ENCODE data around the gene EXOSC5.
"Not testable (repeated sequence)": the region's sequence is repeated elsewhere in the genome, so short reads cannot be mapped to it uniquely, and the experiment has no call there.

The EXOSC5 gene

DNA sequence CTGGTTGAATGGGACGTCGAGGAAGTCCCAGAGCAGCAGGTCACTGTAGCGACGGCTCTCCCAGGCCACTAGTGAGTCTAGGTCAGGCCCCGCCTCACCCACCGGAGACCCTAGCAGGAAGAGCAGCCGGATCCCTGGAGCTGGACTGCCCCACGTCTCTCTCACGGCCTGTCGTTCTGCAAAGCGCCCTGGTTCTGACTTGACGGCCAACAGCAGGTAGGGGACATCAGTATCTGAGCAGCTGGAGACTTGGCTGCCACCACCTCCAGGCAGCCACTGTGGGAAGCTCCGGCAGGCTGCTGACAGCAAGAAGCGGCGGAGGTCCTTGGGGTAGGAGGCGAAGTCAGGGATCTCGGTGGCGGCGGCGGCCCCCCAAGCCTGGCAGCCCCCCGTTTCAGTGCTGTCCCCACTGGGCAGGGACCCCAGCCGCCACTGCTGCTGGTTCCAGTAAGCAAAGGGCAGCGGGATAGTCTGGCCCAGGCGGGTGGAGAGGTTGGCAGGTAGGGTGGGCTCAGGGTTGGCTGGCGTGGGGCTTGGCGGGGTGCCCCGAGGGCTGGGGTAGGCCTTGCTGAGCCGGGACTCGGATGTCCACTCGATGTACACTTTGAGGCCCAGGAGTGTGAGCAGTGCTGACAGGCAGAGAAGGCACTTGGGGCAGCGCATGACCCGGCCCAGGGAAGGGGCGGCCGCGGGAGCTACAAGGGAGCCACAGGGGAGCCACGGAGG is 29.1 kb upstream of the EXOSC5 start:
- no peak for DNase-seq

DNA sequence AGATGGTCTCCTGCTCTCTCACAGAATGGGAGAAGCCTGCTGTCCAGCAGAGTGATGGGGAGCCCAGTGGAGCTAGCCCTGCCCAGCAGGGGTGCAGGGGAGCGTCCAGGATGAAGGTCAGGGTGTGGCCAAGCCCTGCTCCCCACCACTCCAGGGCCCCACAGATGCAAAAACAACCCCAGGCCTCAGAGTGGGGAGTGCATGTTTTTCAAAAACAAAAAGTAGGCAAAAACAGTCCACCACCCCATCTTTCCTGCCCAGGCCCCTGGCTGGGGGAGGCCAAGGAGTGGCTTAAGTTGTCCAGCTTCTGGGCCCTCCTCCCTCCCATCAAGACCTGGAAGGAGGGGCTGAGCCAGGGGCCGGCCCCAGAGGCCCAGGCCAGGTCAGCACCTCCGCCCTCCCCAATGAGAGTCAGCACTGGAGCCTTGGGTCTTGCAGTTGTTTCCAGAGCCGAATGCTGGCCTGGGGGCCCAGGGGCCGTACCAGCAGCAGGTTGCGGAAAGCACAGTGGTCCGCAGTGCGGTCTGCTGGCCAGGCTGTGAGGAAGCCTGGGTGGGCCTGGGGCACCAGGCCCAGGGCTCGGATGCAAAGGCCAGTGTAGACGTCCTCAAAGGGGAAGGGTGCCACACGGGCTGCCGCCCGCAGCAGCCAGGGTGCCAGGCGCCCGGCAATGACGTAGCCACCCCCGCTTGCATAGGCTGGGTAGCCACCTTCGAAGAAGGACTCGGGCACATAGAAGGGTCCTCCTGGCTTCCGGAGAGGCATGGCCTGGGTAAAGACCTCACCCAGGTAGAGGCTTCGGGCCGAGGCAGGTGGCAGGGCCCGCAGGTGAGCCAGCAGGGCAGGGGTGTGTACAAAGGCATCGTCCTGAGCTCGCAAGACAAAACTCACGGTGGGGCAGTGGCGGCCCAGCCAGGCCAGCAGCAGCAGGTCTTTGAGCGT is 28.3 kb upstream of the EXOSC5 start:
- no peak for DNase-seq

DNA sequence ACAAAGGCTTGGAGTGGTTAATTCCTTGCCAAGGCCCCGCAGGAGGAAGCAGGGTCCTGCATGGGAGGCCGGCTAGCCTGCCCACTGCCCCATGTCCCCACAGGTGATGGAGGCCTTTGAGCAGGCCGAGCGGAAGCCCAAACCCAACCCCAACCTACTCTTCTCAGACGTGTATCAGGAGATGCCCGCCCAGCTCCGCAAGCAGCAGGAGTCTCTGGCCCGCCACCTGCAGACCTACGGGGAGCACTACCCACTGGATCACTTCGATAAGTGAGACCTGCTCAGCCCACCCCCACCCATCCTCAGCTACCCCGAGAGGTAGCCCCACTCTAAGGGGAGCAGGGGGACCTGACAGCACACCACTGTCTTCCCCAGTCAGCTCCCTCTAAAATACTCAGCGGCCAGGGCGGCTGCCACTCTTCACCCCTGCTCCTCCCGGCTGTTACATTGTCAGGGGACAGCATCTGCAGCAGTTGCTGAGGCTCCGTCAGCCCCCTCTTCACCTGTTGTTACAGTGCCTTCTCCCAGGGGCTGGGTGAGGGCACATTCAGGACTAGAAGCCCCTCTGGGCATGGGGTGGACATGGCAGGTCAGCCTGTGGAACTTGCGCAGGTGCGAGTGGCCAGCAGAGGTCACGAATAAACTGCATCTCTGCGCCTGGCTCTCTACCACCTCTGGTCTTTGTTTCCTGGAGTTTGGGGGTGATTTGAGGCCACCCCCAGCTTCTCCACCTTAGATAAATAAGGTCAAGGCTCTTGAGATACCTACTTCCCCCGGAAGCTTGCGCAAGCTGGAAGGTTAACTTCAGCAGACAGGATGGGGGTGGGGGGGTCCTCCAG is 27.4 kb upstream of the EXOSC5 start:
- DNase-seq, result no peak

DNA sequence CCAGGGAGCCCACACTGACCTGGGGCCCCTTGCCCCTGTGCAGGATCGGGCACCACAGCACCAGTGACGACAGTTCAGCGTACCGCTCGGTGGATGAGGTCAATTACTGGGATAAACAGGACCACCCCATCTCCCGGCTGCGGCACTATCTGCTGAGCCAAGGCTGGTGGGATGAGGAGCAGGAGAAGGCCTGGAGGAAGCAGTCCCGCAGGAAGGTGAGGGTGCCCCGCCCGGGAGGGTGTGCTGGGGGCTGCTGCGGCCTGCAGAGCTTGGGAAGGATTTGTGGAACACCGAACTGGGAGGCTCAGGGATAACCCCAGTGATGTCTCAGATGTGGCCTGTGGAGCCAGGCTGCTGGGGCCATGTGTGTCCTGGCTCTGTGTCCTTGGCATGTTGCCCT is 25.8 kb upstream of the EXOSC5 start:
- no peak for DNase-seq

DNA sequence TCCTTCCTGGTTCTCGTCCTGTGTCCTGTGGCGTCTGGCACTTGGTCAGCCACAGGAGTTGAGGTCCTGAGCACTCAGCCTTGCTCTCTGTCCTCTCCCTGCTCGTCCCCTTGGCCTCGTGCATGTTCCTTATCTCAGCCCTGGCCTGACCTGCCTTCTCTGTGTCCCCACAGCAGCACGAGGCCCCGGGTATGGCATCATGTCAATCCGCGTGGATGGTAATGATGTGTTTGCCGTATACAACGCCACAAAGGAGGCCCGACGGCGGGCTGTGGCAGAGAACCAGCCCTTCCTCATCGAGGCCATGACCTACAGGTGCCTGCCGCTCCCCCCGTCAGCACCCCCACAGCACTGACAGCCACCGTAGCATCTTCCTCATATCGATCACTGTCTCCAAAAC is 25.3 kb upstream of the EXOSC5 start:
- DNase-seq, result no peak

DNA sequence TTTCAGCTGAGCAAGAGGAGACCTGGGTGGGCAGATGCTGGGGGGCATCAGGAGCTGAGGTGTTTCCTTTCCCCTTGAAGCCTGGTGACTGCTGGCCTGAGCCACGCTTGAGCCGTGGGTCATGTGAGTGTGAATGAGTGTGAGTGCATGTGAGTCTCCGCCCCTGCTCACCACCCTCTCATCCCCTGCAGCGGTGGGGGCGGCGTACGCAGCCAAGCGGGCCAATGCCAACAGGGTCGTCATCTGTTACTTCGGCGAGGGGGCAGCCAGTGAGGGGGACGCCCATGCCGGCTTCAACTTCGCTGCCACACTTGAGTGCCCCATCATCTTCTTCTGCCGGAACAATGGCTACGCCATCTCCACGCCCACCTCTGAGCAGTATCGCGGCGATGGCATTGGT is 24.8 kb upstream of the EXOSC5 start:
- no peak for DNase-seq

DNA sequence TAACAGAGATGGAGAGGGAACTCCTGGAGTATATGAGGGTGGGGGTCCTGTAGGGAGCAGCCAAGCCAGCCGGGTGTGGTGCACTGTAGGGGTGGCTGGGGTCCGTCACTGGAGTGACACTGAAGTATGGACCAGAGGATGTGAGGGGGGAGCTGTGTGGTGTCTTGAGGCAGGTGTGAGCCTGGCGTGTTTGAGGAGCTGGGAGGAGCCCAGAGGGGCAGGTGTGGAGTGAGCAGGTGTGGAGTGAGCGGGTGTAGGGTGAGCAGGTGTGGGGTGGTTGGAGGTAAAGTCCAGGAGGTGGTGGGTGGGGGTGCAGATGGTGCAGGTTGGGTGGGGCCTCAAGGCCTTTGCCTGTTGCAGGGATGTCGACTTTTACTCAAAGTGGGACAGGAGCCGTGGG is 24.2 kb upstream of the EXOSC5 start:
- DNase-seq, result no peak

DNA sequence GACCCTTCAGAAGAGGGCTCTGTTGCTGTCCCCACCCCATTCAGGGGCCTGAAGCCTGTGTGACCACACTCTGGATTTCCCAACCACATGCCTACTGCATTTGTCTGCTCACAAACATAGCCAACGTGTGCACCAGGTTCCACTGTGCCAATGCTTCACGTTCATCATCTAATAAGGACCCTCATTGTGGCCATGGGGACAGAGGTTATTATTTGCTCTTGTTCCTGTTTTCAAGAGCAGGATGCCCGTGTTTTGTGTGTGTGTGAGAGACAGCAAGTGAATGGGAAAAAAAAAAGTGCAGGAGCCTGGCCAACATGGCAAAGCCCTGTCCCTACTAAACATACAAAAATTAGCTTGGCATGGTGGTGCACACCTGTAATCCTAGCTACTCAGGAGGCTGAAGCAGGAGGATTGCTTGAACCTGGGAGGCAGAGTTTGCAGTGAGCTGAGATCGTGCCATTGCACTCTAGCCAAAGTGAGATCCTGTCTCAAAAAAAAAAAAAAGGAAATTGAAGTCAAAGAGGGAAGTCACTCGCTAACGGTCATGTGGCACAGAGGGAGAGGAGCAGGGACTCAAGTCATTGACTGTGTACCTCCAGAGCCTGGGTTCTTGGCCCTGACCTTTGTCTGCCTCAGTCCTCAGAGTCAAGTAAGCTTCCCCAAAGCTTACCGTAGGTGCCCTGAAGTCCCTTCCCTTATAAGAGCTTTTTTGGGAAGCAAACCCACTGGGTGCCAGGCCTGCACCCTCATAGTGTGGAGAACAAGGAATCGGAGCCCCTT is 23.1 kb upstream of the EXOSC5 start:
- DNase-seq, result no peak

DNA sequence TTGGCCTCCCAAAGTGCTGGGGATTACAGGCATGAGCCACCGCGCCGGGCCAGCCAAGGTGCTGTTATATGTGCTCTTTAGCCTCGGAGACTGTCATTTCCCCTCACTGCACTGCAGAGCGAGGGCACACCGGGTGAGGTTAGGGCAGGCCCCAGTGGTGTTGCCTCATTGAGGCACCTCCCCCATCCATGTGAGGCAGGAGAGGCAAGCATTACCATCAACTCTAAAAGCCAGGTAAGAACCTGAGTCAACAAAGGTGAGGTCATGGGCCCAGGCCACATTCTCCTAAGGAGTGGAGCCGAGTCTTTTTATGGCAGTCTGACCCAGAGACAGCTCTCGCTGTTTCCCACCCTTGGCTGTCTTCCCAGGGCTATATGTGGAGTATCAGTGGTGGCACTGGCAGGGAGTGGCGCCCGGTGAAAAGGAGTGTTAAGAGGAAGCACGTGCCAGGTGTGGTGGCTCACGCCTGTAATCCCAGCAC is 19.1 kb upstream of the EXOSC5 start:
- no peak for DNase-seq

DNA sequence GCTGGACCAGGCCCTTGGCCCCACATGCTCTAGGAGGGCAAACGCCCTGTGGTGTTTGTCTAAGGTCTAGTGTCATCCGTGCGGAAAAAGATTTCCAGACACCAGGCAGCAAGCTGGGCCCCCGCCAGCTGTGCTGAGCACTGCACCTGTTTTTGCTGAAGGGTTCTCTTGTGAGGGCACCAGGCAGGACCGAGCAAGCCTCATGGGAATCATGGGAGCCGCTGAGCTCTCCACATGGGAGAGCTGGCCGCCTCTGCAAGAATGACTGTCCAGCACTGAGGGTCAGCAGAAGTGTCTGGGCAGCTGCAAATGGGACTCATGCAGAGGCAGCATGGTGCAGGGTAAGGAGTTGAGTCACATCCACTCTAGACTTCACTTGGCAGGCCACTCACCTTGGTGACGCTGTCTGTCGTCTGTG is 18.0 kb upstream of the EXOSC5 start:
- DNase-seq, result no peak

DNA sequence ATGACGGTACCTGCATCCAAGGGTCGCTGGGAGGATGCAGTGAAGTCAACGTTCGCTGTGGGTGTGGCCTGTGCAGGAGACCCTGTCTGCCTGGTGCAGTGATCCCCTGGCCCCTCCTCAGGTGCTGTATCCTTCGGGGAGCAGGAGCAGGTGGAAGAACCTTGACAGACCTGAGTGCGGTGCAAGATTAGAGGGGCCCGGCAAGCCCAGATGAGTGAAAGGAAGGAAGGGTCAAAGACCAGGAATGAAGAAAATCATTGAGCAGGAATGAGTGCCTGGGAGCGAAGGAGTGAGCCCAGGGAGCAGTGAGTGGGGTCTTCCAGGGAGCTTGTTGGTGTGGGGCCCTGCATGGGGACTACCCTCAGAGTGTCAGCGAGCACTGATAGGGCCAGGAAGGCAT is 17.3 kb upstream of the EXOSC5 start:
- no peak for DNase-seq

DNA sequence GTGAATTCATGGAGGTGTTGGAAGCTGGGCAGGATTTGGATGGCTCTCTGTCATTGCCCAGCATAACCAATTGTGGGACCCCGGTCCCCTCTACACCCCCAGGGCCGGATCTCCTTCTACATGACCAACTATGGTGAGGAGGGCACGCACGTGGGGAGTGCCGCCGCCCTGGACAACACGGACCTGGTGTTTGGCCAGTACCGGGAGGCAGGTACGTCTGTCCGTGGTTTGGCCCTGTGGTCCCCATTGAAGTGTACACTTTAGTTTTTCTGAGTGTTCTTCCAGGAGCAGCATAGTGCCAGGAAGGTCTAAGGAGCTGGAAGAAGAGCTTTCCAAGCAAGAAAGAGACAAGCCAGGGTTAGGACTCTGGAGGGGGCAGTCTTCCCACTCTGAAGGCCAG is 16.8 kb upstream of the EXOSC5 start:
- no peak for DNase-seq

DNA sequence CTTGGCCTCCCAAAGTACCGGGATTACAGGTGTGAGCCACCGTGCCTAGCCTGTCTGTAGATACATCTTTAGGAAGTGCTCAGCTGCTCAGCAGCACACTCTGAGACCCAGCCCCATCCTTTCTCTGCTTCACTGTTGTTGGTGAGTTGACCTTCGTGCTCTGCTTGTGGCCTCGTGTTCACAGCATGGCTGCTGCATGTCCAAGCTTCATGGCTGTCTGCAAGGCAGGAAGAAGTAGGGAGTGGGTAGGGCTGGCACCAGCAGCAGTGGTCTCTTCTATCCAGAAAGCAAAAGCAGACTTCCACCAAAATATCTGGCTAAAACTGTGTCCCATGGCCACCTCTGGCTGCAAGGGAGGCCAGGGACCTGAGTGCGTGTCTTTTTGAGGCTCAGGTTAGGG is 15.8 kb upstream of the EXOSC5 start:
- no peak for DNase-seq

DNA sequence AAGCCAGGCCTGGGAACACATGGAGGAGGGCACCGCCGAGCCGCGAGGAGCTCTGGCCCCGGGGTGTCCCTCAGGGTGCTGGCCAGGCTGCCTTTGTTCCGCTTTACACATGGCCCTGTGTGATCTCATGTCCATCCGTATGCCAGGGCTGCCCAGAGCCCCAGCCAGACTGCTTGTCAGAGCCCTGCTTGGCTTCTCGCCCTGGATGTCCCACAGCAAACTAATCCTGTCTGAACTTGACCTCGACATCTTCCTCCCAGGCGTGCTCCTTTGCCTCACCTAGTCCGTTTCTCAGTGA is 14.8 kb upstream of the EXOSC5 start:
- no peak for DNase-seq

DNA sequence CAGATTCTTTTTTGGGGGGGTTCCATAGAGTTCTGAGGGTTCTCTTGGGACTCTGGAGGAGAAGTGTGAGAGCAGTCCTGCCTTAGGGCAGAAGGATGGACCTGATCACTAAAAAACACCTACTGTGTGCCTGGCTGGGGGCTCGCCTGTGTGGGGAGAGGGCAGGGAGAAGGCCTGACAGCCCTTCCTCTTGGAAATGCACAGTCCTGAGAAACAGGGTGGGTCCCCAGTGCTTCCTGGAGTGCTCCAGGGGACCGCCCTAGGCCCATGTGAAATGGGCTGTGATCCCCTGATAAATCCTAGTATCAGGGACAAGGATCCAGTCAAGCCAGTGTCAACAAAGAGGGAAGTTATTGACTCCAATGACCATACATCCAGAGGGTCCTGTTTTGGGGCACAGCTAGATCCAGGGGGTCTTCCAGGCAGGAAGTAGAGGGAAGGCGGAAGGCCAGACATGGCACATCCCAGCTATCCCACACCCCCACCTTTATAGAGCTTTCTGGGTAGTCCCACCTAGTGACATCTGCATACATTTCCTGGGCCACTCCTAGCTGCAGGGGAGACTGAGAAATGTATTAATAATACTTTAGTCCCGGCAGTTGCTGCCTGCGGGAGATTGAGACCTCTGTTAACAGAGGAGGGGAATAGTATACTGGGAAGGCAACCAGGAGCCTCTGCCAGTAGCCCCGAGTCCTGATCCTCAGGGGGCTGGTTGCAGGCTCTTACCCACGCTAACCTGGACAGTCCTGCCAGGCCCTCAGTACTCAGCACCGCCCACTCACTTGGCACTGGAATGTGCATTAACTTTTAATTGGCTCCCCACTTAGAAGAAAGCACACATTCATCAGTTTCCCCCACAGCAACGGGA is 14.2 kb upstream of the EXOSC5 start:
- no peak for DNase-seq

DNA sequence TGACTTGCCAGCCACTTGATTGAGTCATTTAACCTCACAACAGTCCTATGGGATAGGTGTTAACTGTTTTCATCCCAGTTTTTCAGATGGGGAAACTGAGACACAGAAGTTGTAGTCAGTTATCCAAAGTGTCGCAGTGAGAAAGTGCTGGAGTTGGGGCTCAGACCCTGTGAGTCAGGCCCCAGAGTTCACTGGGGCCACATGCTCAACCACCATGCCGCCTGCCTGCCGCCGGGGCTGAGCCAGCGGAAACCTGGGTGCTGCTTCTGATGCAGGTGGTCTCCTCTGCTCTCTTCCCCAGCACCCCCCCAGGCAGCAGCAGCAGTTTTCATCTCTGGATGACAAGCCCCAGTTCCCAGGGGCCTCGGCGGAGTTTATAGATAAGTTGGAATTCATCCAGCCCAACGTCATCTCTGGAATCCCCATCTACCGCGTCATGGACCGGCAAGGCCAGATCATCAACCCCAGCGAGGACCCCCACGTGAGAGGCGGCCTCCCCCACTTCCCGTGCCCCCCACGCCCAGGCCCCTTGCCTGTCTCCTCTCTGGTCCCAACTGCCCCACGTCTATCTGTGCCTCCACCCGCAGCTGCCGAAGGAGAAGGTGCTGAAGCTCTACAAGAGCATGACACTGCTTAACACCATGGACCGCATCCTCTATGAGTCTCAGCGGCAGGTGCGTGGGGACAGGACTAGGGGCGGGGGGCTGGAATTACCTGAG is 13.3 kb upstream of the EXOSC5 start:
- no peak for DNase-seq

DNA sequence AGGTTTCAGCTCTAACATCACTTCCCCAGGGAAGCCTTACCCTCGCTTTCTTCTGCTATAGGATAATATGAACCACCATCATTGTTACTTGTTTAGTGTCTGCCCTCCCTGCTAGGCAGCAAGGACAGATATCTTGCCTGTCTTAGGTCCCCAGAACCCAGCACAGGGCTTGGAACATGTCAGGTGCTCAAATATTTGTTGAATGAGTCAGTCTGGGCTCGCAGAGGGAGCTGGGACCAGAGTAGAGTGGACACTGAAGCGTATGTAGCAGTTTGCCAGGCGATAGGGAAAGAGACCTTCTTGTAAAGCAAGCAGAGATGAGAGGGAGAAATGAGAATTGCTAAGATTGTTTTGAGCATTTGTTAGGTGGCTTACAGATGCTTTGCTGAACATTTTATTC is 12.1 kb upstream of the EXOSC5 start:
- no peak for DNase-seq

DNA sequence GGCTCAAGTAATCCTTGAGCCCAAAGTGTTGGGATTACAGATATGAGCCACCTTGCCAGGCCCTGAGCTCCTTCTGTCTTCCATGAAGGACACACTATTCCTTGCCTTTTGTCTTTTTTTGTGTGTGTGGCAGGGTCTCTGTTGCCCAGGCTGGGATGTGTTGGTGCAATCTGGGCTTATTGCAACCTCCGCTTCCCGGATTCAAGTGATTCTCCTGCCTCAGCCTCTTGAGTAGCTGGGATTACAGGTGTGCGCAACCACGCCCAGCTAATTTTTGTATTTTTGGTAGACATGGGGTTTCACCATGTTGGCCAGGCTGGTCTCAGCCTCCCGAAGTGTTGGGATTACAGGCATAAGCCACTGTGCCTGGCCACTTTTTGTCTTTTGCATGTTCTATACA is 11.7 kb upstream of the EXOSC5 start:
- DNase-seq, result not testable (repeated sequence)

DNA sequence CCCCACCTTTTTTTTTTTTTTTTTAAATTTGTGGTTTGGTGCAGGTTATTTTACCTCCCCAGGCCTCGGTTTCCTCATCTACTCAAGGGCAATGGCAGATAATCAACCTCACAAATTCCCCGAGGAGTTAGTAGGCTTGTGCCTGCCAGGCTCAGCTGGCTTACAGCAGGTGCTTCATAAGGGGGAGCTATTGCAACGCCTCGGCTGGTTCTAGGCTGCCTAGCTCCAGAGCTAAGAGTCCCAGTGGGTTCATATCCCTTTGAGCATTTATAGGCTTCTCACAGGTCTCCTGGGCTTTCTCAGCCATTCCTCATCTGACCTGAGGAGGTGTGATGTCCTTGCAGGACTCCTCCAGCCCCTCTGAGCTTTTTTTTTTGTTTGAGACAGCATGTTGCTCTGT is 11.1 kb upstream of the EXOSC5 start:
- no peak for DNase-seq

DNA sequence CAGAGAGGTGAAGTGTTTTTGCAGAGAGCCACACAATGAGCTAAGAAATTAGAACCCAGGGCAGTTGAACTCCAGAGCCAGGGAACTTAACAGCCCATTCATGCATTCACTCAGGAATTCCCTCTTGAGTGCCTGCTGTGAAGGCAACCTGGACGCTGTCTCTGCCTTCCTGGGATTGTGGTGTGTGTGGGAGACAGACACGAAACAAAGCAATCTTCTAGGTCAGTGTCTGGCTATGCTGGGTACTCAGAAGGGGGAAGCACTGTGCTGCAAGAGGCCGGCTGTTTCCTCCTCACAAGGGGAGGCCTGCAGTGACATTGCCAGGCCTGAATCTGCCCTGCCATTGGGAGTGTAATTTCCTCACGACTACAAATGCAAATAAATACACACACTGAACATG is 10.1 kb upstream of the EXOSC5 start:
- no peak for DNase-seq

DNA sequence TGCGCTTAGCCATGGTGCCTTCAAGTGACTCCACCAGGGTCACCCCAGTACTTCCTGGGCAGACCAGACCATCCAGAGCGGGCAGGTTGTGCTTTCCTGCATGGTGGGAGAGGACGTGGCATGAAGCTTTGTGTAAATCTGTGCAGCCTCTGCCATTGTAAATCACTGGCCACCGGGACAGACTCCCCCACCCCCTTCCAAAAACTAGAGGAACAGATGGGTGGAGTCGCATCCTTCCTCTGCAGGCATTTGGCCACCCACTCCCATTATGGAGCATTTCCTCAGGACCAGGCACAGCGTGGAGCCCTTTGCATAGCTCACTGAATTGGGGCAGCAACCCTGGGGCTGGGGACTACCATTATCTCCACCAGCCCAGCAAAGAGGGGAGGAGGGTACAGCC is 8.6 kb upstream of the EXOSC5 start:
- DNase-seq, result no peak
